HG02852 (cell line): ENCODE results near the gene LPO.

Experiments used
- ATAC-seq: cut with Tn5 transposase; IDR thresholded peaks from one replicate; pipeline ENCODE4 v1.9.1; 2021; ENCODE audit warnings: mild to moderate bottlenecking, moderate library complexity; ENCODE audit not compliant: unreplicated experiment

LPO gene

DNA sequence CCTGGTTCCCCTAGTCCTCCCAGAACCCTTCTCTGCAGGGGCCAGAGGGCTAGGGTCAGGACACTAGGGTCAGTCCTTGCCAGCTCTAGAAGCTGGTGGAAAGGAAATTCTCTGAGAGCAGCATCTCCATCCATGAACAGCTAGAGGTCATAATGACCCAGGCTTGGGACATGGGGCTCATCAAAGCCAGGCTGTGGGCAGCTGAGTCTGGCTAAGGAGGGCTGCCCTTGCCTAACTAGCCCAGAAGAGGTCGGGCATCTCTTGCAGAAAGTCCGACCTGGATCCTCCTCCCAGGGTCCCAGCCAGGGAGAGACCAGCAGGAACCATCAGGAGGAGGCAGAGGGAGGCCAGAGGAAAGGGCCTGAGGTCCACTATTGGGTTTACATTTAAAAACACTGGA, 38.0 kb downstream of the LPO start:
- ATAC-seq, result no peak

DNA sequence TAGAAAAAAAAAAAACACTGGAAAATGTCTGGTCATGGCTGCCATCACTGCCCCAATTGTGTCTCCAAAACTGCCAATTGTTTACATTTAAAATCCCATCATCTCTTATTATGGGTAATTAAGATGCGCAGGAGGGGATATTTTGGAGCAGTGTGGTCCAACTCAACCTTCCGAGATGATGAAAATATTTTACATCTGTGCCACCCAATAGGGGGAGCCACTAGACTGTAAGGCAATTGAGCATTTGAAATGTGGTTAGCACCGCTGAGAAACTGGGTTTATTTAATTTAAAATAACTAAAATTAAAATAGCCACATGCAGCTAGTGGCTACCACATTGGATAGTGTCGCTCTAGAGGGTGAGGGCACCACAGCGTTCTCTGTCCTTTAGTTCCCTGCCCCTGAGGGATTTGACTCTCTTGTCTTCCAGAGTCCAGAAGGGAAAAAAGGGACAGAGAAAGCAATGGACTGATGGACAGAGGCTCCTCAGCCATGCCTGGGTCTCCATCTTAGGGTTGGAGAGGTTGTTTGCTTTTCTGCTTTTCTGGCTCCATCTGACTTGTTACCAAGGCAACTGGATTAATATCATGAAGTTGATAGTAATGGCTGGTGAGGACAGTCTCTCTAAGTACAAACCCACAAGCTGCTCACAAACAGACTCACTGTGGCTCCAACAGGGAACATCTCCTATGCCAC, 38.9 kb downstream of the LPO start:
- ATAC-seq, result no peak

DNA sequence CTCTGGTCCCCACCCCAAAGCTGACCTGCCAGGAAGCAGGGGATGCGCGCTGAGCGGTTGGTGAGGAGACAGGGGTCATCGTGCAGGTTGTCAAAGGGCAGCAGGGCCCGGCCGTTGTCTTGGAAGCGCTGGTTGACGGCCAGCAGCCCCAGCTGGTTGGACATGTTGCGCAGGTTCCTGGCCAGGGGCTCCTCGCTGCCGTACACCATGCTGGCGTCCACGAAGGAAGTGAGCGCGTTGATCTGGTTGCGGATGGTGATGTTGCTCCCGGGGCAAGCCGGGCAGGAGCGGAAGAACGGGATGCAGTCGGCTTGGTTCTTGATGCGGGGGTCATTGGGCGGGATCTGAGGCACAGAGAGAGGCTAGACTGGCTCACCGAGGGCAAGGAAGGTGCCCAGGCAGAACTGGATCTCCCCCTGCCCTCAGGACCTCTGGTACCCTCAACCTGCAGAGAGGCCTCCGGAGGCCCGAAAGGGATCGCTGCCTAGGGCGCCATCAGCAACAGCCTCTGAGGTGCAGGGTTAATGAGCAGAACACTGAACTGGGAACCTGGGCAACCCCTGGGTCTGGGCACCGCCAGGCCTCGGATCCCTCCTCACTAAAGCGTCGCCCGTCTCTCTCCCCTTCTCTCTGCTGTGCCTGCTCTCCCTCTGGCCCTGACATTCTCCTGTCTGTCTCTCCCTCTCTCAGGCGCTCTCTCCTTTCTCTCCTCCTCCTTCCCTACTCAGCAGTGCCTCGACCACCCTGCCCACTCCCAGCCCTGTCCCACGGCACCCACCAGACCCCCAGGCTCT, 39.6 kb downstream of the LPO start:
- no peak for ATAC-seq

DNA sequence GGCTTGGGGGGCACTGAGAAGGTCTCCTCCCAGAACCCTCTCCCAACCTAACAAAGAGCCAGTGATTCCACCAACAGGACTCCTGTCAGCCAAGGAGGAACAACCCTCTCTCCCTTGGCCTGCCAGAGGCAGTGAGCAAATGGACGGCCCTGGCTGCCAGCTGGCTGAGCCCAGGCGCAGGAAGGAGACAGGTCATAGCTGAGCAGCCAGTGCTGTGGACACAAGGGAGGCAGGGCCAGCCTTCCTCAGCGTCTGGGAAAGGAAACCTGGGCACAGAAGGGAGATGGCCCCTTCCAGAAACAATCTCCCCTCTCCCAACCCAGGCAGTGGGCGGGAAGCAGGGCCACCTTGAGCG, 40.3 kb downstream of the LPO start:
- no peak for ATAC-seq

DNA sequence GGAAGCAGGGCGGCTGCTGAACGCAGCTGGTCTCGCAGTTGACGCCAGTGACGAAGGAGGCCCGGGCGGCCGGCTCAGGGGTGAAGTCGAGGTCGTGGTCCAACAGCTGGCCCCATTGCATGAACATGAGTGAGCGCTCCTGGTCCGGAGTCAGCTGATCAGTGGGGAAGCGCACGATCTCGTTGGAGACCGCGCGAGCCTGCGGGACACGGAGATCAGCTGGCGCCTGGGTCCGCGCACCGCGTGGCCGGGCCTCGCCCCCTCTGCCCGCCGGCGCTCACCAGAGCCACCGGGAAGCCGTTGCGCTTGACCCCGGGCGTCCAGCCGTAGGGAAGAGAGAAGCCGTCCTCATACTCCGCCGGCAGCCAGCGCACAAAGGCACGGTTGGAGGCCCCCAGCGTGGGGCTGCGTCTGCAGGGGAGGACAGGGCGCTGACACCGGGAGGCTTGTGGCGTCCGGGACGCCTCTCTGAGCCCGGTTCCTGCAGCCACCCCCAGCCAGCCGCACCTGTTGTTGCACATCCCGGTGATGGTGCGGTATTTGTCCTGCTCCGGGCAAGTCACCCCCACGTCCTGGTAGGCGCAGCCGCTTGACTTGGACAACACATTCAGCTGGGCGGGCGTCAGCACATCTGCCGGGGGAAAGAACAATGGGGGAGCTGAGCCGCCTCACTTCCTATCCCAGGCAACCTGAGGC, 40.8 kb downstream of the LPO start:
- ATAC-seq, result no peak

DNA sequence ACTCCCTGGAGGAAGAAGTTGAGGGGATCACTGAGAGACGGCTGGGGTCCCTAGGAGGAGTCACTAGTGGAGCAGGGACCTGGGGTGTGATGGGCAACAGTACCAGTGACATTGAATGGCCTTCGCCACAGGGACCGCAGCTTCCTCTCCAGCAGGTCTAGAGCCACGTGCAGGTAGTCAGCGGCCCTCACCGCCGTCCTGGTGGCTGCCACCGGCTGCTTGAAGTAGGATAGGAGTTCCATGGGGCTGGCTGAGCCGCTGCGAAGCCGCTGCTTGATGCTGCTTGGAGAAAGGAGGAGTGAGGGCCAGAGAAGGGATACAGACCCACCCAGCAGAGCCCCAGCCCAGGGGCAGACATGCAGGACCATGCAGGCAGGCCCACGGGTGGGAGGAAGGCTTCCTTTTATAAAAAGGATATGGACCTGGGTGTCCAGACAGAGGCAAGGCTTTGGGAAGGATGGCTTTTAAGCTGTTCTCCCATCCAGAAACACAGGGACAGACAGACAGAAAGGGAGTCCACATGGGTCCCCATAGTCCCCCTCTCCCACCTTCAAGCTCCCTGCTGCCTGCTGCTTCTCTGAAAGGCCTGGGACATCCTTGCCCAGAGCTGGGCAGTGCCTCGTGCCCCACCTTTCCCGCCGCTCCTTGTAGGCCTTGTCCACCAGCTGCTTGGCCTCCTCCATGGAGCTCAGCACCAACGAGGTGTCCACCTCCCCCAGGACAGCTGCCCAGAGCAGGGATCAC, 41.5 kb downstream of the LPO start:
- no peak for ATAC-seq

DNA sequence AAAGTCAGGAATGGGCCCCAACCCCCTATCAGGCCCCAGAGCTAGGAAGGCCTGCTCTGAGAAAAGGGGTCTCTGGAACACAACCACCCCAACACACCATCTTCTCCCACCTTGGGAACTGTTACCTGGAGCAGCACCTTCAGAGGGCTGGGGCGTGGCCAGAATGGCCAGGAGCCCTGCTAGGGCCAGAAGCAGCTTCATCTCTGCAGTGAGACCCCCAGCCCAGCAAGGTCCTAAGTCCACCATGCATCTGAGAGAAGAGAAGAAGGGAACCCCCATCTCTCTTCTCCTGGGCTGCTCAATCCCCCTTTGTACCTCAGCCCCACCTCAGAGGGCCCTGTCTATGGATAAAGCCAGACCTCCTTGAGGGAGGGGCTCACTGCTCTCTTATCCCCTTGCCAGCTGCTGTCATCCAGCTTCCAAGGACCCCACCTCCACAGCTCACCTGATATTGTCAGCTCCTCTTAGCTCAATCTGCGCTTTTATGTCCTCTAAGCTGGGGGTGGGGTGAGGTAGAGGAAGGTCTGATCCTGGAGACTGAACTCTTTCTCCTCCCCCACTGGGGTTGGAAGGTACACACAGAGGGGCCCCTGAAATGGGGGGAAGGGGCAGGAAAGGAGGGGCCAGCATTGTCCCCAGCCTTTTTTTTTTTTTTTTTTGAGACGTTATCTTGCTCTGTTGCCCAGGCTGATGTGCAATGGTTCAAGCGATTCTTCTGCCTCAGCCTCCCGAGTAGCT, 42.3 kb downstream of the LPO start, which contains the start of gene MPO:
Gene MPO, minus strand, starts transcription at position 456 of the 738 bp plus-strand sequence. Its CDS starts 177 bp downstream, at position 279.
- no peak for ATAC-seq

DNA sequence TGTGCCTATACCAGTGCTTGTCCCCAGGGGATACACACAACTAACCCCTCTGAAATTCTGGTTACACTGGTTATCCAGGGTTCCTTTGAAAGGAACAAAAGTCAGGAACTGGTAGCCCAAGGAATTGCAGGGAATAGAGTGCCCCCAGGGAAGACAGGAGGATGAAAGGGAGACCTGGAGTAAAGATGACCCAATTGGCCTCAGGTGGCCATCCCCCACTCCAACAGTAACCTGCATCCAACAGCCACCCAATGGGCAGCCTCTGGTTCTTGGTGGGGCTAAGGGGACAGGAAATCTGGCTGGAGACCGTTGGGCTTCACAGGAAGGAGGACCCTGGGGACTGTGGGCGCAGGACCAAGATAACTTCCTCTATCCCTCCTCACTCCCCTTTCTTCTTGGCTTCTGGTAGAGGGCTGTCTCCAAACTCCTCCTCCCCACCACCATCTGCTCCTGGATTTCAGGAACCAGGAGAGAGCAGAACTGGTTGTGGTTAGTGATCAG, 43.2 kb downstream of the LPO start:
- ATAC-seq, result no peak

DNA sequence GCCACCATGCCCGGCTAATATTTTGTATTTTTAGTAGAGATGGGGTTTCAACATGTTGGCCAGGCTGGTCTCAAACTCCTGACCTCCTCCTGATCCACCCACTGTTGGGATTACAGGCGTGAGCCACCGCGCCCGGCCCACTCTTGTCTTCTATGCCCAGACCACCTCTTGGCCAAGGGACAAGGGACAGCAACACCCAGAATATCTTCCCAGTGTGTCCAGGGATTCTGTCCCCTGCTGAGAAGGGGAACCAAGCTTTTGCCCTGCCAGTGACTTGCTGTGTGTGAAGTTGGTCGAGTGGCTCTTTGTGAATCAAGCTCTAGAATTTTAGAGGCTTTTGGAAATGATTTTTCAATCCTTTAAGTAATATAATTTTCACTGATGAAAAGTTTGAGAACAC, 44.1 kb downstream of the LPO start:
- ATAC-seq, result no peak

DNA sequence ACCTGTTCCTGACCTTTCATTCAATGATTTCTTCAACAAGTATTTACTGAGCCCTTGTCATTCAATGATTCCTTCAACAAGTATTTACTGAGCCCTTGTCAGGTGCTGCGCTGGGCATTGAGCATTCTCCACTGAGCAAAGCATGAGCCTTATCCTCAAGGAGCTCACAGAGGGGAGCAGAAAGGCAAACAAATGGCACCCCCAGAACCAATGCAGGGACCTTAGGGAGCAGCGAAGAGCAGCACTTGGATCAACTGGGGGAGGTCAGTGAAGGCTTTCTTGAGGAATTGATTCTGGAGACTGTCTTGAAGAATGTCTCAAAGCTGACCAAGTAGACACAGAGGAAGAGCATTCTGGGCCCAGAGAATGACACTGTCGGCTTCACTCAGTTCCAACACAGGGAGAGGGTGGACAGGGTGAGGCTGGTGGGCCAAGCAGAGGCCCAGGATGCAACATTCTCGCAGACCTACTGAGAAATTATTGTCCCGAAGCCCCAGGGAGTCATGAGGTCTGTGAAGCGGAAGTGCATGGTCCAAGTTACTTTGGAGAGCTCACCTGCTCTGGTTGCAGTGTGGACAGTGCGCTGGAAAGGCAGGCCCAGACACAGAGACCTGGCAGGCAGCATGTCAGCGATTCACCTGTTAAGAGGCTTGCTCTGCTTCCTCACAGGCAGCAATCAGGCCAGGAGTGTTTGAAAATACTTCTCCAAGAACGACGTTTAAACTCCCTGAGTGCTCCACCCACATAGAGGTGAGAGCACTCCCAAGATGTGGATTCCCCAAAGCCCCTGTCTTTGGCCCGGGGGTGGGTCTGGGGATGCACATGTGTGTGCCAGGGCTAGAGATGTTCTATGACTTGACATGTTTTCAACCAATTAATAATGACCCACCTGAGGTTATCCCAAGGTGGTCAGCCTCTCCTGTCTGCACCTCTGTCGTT, 45.6 kb downstream of the LPO start:
- ATAC-seq, result no peak

DNA sequence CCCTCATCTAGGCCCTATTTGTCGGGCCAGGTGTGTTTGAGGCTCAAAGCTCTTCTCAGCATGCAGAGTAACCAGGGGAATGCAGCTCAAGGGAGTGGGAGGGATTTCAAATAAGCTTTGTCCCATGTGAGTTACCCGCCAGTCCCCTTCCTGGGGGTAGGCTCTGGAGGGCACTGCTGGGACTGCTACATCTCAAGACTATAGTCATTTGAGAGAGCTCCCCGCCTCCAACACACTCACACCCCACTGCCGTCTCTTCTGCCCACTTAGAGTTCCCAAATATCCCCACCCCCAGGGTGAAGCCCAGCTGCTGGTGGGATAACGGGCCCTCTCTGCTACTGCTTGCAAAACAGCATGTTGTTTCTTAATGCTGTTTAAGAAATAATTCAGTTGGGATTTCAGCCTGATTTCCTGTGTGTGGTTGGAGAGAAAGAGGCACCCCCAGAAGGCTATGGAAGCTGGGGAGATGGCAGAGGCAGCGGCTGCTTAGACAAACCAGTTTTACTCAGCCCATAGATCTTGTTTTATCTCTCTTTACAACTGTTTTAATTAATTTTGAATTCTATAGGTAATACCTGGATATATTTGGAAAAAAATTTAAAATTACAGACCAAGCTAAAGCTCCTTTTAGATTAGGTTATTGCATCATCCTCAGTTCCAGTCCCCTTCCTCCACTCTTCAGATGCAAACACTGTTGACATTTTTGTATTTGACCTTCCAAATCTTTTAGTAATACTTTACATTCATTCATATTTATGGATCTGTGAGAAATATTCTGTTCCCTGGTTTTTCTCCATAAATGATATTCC, 46.4 kb downstream of the LPO start:
- ATAC-seq, result no peak

DNA sequence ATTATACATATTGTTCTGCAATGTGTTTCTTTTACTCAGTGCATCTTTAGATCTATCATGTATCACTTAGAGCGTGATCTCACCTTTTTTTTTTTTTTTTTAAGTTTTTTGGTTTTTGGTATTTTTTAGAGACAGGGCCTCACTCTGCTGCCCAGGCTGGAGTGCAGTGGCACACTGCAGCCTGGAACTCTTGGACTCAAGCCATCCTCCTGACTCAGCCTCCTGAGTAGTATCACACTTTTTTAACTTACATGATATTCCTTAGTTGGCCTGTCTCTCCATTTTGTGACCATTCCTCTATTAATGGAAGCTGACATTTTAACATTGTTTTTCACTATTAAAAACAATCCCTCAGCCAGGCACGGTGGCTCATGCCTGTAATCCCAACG, 47.0 kb downstream of the LPO start:
- no peak for ATAC-seq

DNA sequence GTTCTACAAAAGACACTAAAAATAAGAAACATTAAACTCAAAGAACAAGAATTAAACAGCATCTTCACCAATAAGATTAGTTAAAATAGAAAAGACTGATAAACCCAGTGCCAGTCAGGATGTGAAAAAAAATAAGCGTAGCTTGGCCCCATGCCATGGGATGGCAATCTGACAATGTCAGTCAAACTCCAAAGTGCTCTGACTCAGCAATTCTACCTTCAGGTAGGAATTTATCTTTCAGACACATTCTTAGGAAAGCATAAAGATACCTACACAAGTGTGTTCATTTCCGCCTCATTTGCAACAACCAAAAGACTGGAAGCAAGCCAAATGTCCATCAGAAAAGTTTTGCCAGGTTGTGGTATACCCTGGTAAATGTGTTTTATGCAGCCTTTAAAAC, 51.5 kb downstream of the LPO start:
- no peak for ATAC-seq

DNA sequence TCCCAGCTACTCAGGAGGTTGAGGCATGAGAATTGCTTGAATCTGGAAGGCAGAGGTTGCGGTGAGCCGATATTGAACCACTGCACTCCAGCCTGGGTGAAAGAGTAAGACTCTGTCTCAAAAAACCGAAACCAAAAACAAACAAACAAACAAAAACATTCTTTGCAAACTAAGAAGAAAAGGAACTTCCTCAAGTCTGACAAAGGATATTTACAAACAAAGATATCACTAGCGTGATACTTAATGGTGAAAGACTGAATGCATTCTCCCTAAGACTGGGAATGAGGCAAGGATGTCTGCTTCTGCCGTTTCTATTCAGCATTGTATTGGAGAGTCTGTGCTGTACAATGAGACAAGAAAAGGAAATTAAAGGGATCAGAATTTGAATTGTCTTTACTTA, 52.9 kb downstream of the LPO start:
- no peak for ATAC-seq

DNA sequence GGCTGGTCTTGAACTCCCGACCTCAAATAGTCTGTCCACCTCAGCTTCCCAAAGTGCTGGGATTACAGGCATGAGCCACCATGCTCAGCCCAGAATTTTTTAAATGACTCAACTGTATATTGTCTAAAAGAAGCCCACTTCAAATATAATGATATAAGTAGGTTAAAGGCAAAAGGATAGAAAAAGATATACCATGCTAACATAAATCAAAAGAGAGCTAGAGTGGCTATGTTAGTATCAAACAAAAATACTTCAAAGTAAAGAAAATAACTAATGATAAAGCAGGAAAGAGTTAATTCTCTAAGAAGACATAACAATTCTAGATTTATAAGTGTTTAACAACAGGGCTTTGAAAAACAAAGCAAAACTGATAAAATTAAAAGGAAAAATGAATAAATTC, 55.6 kb downstream of the LPO start:
- ATAC-seq, result no peak

DNA sequence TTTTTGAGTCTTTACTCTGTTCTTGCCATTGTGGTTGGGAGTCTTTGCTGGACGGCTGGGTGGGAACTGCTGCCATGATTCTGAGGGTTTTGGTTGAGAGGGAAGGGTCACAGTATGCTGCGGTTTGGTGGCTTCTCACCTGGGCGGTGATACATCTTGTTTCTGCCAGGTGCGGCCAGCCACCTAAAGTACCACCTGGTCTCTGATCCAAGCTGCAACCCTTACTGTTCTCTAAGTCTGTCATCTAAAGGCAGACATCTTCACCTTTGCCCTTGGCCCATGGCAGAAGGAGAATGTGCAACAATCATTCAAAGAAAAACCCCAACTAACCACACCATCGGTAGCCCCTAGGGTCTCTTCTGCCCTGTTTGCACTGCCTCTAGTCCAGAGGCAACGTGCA, 62.0 kb downstream of the LPO start:
- no peak for ATAC-seq

DNA sequence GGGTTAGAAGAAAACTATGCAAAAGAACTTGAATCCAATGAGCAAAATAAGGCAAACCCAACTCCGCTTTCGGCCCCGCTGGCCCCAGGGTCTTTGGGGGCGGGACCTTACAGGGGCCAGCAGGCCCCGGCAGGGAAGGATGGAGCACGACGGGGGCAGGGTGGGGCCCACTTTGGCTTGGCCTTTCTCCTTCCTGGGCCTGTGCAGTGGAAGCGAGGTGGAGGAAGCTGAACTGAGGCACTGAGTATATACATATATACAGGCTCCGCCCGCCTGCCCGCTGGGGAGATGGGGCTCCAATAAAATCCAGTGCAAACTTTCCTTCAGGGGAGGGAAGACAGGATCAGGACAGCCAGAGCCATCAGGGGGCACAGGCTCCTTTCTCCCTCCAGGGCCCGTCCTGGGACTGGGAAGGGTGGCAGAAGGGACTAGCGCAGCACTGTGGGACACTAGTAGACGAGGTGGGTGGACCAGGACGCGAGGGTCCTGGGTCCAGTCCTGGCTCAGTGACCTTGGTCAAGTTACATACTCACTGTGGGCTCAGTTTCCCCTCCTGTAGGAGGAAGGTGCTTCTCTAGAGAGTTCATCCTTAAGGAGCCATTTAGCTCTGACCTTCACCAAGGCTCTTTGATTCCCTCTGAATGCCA, 63.2 kb downstream of the LPO start:
- ATAC-seq, result no peak
